DND-41 (cell line): Measurements from ENCODE around the gene SPEF2.

Source experiments
- ATAC-seq: fragments of 200-7000 bp; cut with Tn5 transposase; 3 replicates; pipeline ENCODE4 v1.9.1; 2021; ENCODE audit warnings: low read depth; ENCODE audit not compliant: insufficient read depth
- DNase-seq: peaks from one replicate; pipeline ENCODE4 v3.0.0-alpha.2; 2020
- H2AFZ ChIP-seq: 2 replicates; pipeline ENCODE4 v1.6.0; 2012; ENCODE audit warnings: low read depth, low read length
- H3K27ac ChIP-seq: 2 replicates; pipeline ENCODE4 v1.5.1; 2012; ENCODE audit warnings: low read length, inconsistent platforms
- H3K27me3 ChIP-seq: fragments of 200-600 bp; sonication (generic); 2 replicates; pipeline ENCODE4 v1.6.0; 2012; ENCODE audit warnings: low read length, mild to moderate bottlenecking, inconsistent platforms; ENCODE audit not compliant: insufficient read depth, poor library complexity
- H3K36me3 ChIP-seq: 2 replicates; pipeline ENCODE4 v1.5.1; 2012; ENCODE audit warnings: low read length, inconsistent platforms; ENCODE audit not compliant: insufficient read depth
- H3K4me1 ChIP-seq: 2 replicates; pipeline ENCODE4 v1.5.1; 2012; ENCODE audit warnings: mild to moderate bottlenecking, low read length; ENCODE audit not compliant: insufficient read depth
- H3K4me2 ChIP-seq: 2 replicates; pipeline ENCODE4 v1.6.0; 2012; ENCODE audit warnings: mild to moderate bottlenecking, moderate library complexity, low read length, inconsistent platforms; ENCODE audit not compliant: insufficient read depth
- H3K4me3 ChIP-seq, 2 experiments: fragments of 200-600 bp in 1 of 2; shearing (Covaris generic) in 1 of 2; 2 replicates each; pipeline ENCODE4 v1.5.1; 2012 to 2016; ENCODE audit warnings: inconsistent platforms in 2 of 2, low read length in 2 of 2, mild to moderate bottlenecking in 2 of 2, low read depth in 1 of 2, moderate library complexity in 1 of 2
- H3K79me2 ChIP-seq: 2 replicates; pipeline ENCODE4 v1.6.0; 2012; ENCODE audit warnings: low read length, inconsistent platforms; ENCODE audit not compliant: insufficient read depth
- H3K9ac ChIP-seq: 2 replicates; pipeline ENCODE4 v1.6.0; 2012; ENCODE audit warnings: low read depth, mild to moderate bottlenecking, inconsistent platforms, low read length, moderate library complexity
- H3K9me3 ChIP-seq: 2 replicates; pipeline ENCODE4 v1.5.1; 2012; ENCODE audit warnings: low read length, moderate library complexity, mild to moderate bottlenecking, inconsistent platforms; ENCODE audit not compliant: insufficient read depth, severe bottlenecking
- H4K20me1 ChIP-seq: 2 replicates; pipeline ENCODE4 v1.6.0; 2012; ENCODE audit warnings: low read length; ENCODE audit not compliant: insufficient read depth
- CTCF ChIP-seq: IDR thresholded peaks from 2 replicates; pipeline ENCODE4 v1.5.1; 2012; ENCODE audit warnings: borderline replicate concordance, low read length, moderate library complexity, mild to moderate bottlenecking; ENCODE audit not compliant: poor library complexity, severe bottlenecking; ENCODE audit errors: extremely low read depth
- EZH2 ChIP-seq: IDR thresholded peaks from 3 replicates; pipeline ENCODE4 v1.6.1; 2012; ENCODE audit warnings: borderline replicate concordance, low read depth, mild to moderate bottlenecking, moderate library complexity, low read length, inconsistent platforms; ENCODE audit not compliant: severe bottlenecking

The SPEF2 gene

GRCh38 chr5:35617435-35618303 is at the start of gene SPEF2:
Gene SPEF2, plus strand, starts transcription at chr5:35617863. Its CDS starts 135 bp downstream, at chr5:35617998.
- Histone ChIP-seq H3K27ac (peak within 1 kb of the TSS; percentile 85), H2AFZ (peak within 1 kb of the TSS; percentile 97), H3K9ac (peak within 1 kb of the TSS; percentile 78), H3K9me3 (peaks cover 8% of the 10 kb centered on the region), H3K4me1 (peaks cover 32% of the 10 kb centered on the region), H3K79me2 (peaks cover 8% of the 10 kb centered on the region; the same call in 1 of the 2 replicates), H3K27me3 (no peaks in the 10 kb centered on the region), H3K4me3 (peak within 1 kb of the TSS; percentile 58 to 92), H4K20me1 (no peaks in the 10 kb centered on the region), H3K4me2 (peak within 1 kb of the TSS; percentile 88), H3K36me3 (no peaks in the 10 kb centered on the region)
- DNase-seq (peak; percentile 88), ATAC-seq (peak; percentile 93)
- no peak for TF ChIP-seq EZH2
- TF ChIP-seq CTCF: peak; percentile 99

GRCh38 chr5:35575578-35575977 is 42.1 kb upstream of the SPEF2 start:
- Histone ChIP-seq H3K36me3 (no peaks in the 10 kb centered on the region), H3K27ac (no peak overlapping the region), H3K4me2 (no peak overlapping the region), H3K4me1 (no peaks in the 10 kb centered on the region), H3K27me3 (no peaks in the 10 kb centered on the region), H3K4me3 (no peak overlapping the region), H3K9me3 (no peaks in the 10 kb centered on the region), H3K9ac (no peak overlapping the region), H3K79me2 (no peaks in the 10 kb centered on the region), H4K20me1 (no peaks in the 10 kb centered on the region), H2AFZ (no peak overlapping the region)
- no peak for TF ChIP-seq CTCF
- TF ChIP-seq EZH2: no peak
- DNase-seq: no peak
- ATAC-seq: no peak

GRCh38 chr5:35587419-35587818 is 30.2 kb upstream of the SPEF2 start:
- Histone ChIP-seq H3K4me1 (no peaks in the 10 kb centered on the region), H3K9me3 (no peaks in the 10 kb centered on the region), H3K27ac (no peak overlapping the region), H4K20me1 (no peaks in the 10 kb centered on the region), H3K4me3 (no peak overlapping the region), H3K36me3 (no peaks in the 10 kb centered on the region), H3K9ac (no peak overlapping the region), H3K27me3 (no peaks in the 10 kb centered on the region), H2AFZ (no peak overlapping the region), H3K4me2 (no peak overlapping the region), H3K79me2 (no peaks in the 10 kb centered on the region)
- TF ChIP-seq CTCF: no peak
- TF ChIP-seq EZH2: no peak
- DNase-seq: no peak
- no peak for ATAC-seq
